GM19463 (cell line): ENCODE measurements around the gene DLG1.

Experiments
- ATAC-seq: cut with Tn5 transposase; IDR thresholded peaks from one replicate; pipeline ENCODE4 v1.9.1; 2021; ENCODE audit warnings: mild to moderate bottlenecking, moderate library complexity; ENCODE audit not compliant: unreplicated experiment

DLG1 gene

GRCh38 chr3:197183582-197183981 lies 114.8 kb downstream of the DLG1 start:
- ATAC-seq = no peak

- ATAC-seq = no peak
Observed at GRCh38 chr3:197181741-197182140, 116.7 kb downstream of the DLG1 start.

- no peak for ATAC-seq
Observed at GRCh38 chr3:197178998-197179397, 119.4 kb downstream of the DLG1 start.

DNA sequence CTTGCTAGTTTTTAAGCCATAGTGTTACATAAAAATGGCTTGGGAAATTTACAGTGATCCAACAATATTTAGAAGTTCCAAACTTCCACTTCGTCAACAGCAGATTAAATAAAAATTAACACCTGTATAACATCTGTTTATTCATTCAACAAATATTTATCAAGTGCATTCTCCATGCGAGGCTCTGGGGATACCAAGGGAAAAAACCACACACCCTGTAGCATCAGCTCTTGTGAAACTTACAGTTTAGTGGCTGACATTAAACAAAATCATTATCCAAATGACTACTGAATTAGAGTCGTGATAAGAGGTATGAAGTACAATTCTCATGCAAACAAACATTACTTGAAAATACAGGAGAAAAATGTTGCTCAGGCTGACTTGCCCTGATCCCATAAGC lies 122.9 kb downstream of the DLG1 start:
- ATAC-seq = no peak

DNA sequence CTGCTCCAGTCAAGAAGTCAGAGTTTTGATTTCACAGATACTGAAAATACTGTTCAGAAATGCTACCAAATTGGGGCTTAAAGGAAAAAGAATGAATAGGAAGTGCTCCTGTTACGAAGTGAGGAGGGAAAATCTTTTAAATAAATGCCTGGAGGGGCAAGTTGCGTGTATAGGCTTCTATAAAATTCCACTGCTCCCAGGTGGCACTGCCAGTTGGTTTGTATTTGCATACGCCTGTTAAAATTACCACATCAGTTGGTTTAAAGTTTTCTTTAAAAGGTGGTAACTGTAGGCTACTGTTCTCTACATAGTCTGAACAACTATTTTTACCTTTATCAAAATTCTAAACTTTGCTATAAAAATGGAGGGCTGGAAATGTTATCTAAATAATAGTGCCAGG lies 123.5 kb downstream of the DLG1 start:
- no peak for ATAC-seq

DNA sequence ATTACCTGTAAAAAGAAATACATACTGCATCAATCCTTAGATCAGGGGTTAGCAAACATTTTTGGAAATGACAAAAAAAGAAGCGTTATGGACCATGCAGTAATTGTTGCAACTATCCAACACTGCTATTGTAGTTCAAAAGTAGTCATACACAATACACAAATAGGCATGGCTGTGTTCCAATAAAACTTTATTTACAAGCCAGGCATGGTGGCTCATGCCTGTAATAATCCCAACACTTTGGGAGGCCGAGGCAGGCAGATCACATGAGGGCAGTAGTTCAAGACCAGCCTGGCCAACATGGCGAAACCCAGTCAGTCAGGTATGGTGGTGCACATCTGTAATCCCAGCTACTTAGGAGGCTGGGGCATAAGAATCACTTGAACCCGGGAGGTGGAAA lies 124.8 kb downstream of the DLG1 start:
- no peak for ATAC-seq

- no peak for ATAC-seq
Observed at GRCh38 chr3:197171481-197172067, 126.8 kb downstream of the DLG1 start.

DNA sequence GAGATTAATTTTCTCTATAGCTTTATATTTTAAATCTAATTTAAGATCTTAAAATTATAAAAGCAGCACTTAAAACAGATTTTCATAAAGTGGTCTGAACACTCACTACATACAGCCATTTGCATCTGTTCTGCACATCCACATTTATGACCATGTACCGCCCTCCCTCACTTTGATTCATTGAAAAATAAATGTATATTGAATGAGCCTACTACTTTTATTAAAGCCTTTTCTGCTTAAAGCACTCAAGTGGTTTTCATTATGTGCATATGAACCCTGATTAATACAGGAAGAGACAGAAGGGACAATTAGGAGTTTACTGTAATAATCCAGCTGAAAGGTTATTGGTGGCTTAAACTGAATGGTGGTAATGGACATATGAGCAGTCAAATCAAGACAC lies 129.4 kb downstream of the DLG1 start:
- ATAC-seq = no peak

DNA sequence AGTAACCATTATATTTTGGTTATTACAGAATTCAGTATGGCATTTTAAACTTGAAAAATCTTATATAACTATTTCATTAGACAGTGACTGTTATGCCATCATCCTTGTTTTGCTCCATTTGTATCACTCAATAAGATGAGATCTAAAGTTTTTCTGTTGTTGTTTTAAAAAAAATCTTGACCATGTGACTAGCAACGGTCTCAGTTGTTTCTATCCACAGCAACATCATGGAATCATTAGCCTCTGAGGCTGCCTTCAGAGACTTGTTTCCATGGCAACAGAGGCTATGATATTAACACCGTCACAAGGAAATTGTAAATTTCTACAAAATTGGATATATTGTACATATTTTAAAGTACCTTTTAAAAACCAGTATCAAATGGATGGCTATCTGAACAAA lies 129.8 kb downstream of the DLG1 start:
- no peak for ATAC-seq

- no peak for ATAC-seq
Observed at GRCh38 chr3:197168063-197168462, 130.3 kb downstream of the DLG1 start.

DNA sequence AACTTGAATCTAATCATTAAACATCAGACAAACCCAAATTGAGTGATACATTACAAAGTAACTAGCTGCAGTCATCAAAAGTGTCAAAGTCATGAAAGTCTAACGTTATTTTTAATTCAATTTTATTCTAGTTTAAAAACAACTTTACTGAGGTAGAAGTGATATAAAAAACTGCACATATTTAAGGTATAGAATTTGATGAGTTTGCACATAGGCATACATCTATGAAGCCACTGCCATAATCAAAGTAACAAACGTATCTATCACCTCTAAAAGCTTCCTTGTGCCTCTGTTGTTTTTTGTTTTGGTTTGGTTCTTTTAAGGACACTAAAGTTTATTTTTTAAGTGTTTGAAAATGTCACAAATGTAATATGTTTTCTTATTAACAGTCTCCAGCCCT lies 130.9 kb downstream of the DLG1 start:
- no peak for ATAC-seq

GRCh38 chr3:197165890-197166289 lies 132.5 kb downstream of the DLG1 start:
- ATAC-seq = no peak

- no peak for ATAC-seq
Observed at GRCh38 chr3:197155046-197155445, 143.4 kb downstream of the DLG1 start.

- no peak for ATAC-seq
Observed at GRCh38 chr3:197151580-197151979, 146.8 kb downstream of the DLG1 start.

- ATAC-seq = no peak
Observed at GRCh38 chr3:197149528-197149927, 148.9 kb downstream of the DLG1 start.

DNA sequence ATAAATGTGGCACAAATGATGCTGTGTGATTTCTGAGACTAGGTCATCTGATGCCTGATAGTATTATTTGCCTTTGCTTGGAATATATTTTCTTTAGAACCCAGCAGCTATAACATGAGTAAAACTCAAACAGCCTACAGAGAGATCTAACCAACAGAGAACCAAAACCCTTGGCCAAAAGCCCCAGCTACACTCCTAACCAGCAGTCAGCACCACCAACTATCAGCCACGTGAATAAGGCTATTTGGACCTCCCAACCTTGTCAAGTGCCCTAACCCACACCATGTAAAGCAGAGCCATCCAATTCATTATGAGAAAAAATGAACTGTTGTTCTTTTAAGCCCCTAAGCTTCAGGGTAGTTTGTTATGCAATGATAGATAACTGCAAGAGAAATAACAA lies 154.2 kb downstream of the DLG1 start:
- no peak for ATAC-seq

- ATAC-seq = no peak
Observed at GRCh38 chr3:197139586-197139985, 158.8 kb downstream of the DLG1 start.

GRCh38 chr3:197137751-197138150 lies 160.7 kb downstream of the DLG1 start:
- no peak for ATAC-seq

DNA sequence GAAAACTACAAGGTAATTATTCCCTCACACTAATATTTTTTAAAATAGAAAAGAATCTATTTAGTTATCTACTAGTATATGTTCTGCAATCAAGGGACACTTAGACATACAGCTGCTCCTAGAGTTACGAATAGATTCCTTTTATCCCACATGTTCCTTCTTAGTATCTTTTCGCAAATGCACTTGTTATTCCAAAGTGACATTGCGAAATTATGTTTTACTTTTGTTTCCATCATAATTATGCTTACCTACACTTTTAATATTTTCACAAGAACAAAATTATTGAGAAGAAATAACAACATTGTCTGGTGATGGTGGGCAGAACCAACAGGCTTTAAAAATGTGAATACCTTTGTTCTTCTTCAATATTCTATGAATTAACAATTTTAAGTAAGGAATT lies 161.7 kb downstream of the DLG1 start:
- ATAC-seq = no peak

DNA sequence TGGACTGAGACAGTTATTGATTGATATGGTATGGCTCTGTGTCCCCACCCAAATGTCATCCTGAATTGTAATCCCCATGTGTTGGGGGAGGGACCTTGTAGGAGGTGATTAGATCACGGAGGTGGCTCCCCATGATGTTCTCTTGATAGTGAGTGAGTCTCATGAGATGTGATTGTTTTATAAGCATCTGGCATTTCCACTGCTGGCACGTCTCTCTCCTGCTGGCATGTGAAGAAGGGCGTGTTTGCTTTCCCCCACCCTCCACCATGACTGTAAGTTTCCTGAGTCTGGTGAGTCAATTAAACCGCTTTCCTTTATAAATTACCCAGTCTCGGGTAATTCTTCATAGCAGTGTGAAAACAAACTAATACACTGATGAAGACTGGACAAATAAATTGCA lies 163.2 kb downstream of the DLG1 start:
- no peak for ATAC-seq

- ATAC-seq = no peak
Observed at GRCh38 chr3:197132916-197133530, 165.4 kb downstream of the DLG1 start.

GRCh38 chr3:197125636-197126035 lies 172.8 kb downstream of the DLG1 start:
- ATAC-seq = no peak

- ATAC-seq = no peak
Observed at GRCh38 chr3:197124713-197125112, 173.7 kb downstream of the DLG1 start.
